A673 (cell line): ENCODE data around the gene GLT1D1. TPM values are rescaled to one million over a fixed set of nuclear protein-coding genes. Genes with fewer than 3 reads are reported as not detected.

Experiments used
- BruUV-seq: library from RNA; stranded (reverse); fragments of 400-500 nt; replicated peaks from 2 replicates; lab custom pipeline; 2021; lab: Mats Ljungman, UMichigan
- CTCF ChIA-PET: fragments of 300-600 bp; sonication (Branson Sonifier 250); formaldehyde crosslinking; loops from one replicate; lab custom pipeline; 2022; ENCODE audit warnings: antibody characterized with exemption; lab: Charles Lee
- POLR2A ChIA-PET: fragments of 300-600 bp; sonication (Branson Sonifier 250); formaldehyde crosslinking; loops from one replicate; lab custom pipeline; 2022; ENCODE audit warnings: antibody characterized with exemption; ENCODE audit not compliant: low non-redundant PET; lab: Charles Lee
- DNase-seq: peaks from one replicate; pipeline ENCODE4 v3.0.0-alpha.2; 2015; ENCODE audit warnings: low spot score
- H3K27ac ChIP-seq: fragments of 200-600 bp; sonication (generic); 2 replicates; pipeline ENCODE4 v1.5.1; 2016; ENCODE audit warnings: mixed run types, low read depth, mild to moderate bottlenecking, mixed read lengths, antibody characterized with exemption, low read length; ENCODE audit not compliant: poor library complexity, severe bottlenecking
- H3K27me3 ChIP-seq: fragments of 200-600 bp; sonication (generic); replicated peaks from 2 replicates; pipeline ENCODE4 v1.6.1; 2017; ENCODE audit warnings: mixed run types, low read depth, mild to moderate bottlenecking, mixed read lengths, antibody characterized with exemption, low read length; ENCODE audit not compliant: insufficient read depth, poor library complexity
- H3K36me3 ChIP-seq: fragments of 200-600 bp; sonication (generic); 2 replicates; pipeline ENCODE4 v1.6.1; 2016; ENCODE audit warnings: mixed run types, mild to moderate bottlenecking, mixed read lengths, antibody characterized with exemption, low read length; ENCODE audit not compliant: insufficient read depth, poor library complexity, severe bottlenecking
- H3K4me1 ChIP-seq: fragments of 200-600 bp; sonication (generic); 2 replicates; pipeline ENCODE4 v1.6.1; 2017; ENCODE audit warnings: mixed run types, mild to moderate bottlenecking, mixed read lengths, antibody characterized with exemption, low read length; ENCODE audit not compliant: insufficient read depth, poor library complexity, severe bottlenecking
- H3K4me3 ChIP-seq: fragments of 200-600 bp; sonication (generic); 2 replicates; pipeline ENCODE4 v1.5.1; 2016; ENCODE audit warnings: low read depth, mixed run types, mild to moderate bottlenecking, mixed read lengths, low read length; ENCODE audit not compliant: poor library complexity, severe bottlenecking
- H3K9me3 ChIP-seq: fragments of 200-600 bp; sonication (generic); 2 replicates; pipeline ENCODE4 v1.6.1; 2016; ENCODE audit warnings: mixed run types, low read depth, mild to moderate bottlenecking, mixed read lengths, antibody characterized with exemption, low read length; ENCODE audit not compliant: poor library complexity, severe bottlenecking
- CTCF ChIP-seq: fragments of 300-800, 200-600 bp; sonication (generic); conservative IDR thresholded peaks from 2 replicates; pipeline ENCODE4 v1.5.1; 2017; ENCODE audit warnings: low read depth, mild to moderate bottlenecking, antibody characterized with exemption, low read length, moderate library complexity, mixed read lengths
- EZH2 ChIP-seq: fragments of 200-600 bp; sonication (generic); IDR thresholded peaks from 2 replicates; pipeline ENCODE4 v1.6.1; 2017; ENCODE audit warnings: borderline replicate concordance, low read depth, mild to moderate bottlenecking, mixed read lengths, antibody characterized with exemption, low read length; ENCODE audit not compliant: poor library complexity, severe bottlenecking
- intact Hi-C: fragments of 100-400 bp; cut with micrococcal nuclease; formaldehyde crosslinking; loops from one replicate; pipeline ENCODE4 v1.10.0; 2022; ENCODE audit not compliant: unreplicated experiment
- total RNA-seq: library from RNA; stranded (reverse); gene quantifications from 2 replicates; pipeline ENCODE4 v1.2.3, GENCODE V29; 2021

The GLT1D1 gene
- total RNA-seq, 1 experiment from 2014 or later: not detected

GRCh38 chr12:128891856-128892255 is 38.6 kb downstream of the GLT1D1 start:
- H3K27ac ChIP-seq: no peak overlapping the region
- no peak for TF ChIP-seq EZH2
- no peak for TF ChIP-seq CTCF
- H3K36me3 ChIP-seq: no peaks in the 10 kb centered on the region
- no peak overlapping the region for H3K4me3 ChIP-seq
- no peaks in the 10 kb centered on the region for H3K9me3 ChIP-seq
- CTCF ChIA-PET: no interaction called here
- POLR2A ChIA-PET: no interaction called here
- no peak for DNase-seq
- H3K27me3 ChIP-seq: no peaks in the 10 kb centered on the region
- H3K4me1 ChIP-seq: no peaks in the 10 kb centered on the region
- BruUV-seq: no TSS peak
- intact Hi-C loops: no loop called here

- no peaks in the 10 kb centered on the region for H3K4me1 ChIP-seq
- BruUV-seq: no TSS peak
- ChIA-PET POLR2A (no interaction called here), CTCF (no interaction called here)
- no peaks in the 10 kb centered on the region for H3K9me3 ChIP-seq
- H3K36me3 ChIP-seq: no peaks in the 10 kb centered on the region
- TF ChIP-seq EZH2: no peak
- TF ChIP-seq CTCF: no peak
- H3K27ac ChIP-seq: no peak overlapping the region
- intact Hi-C loops: no loop called here
- H3K4me3 ChIP-seq: no peak overlapping the region
- no peak for DNase-seq
- H3K27me3 ChIP-seq: no peaks in the 10 kb centered on the region
Measured at GRCh38 chr12:128903236-128903635, 50.0 kb downstream of the GLT1D1 start.

GRCh38 chr12:128905003-128905544 is 51.8 kb downstream of the GLT1D1 start:
- ChIA-PET POLR2A (no interaction called here), CTCF (no interaction called here)
- no TSS peak for BruUV-seq
- Histone ChIP-seq H3K4me3 (no peak overlapping the region), H3K27me3 (peaks cover 7% of the 10 kb centered on the region), H3K9me3 (no peaks in the 10 kb centered on the region), H3K4me1 (no peaks in the 10 kb centered on the region), H3K27ac (no peak overlapping the region), H3K36me3 (no peaks in the 10 kb centered on the region)
- TF ChIP-seq CTCF: no peak
- TF ChIP-seq EZH2: no peak
- intact Hi-C loops: no loop called here
- no peak for DNase-seq
